Medulla oblongata (tissue), 1 donor: Measurements from ENCODE around the gene ADM.

Experiments used
- DNase-seq: peaks from one replicate; pipeline ENCODE4 v3.0.0-alpha.2; 2015; ENCODE audit errors: extremely low spot score

Gene ADM

DNA sequence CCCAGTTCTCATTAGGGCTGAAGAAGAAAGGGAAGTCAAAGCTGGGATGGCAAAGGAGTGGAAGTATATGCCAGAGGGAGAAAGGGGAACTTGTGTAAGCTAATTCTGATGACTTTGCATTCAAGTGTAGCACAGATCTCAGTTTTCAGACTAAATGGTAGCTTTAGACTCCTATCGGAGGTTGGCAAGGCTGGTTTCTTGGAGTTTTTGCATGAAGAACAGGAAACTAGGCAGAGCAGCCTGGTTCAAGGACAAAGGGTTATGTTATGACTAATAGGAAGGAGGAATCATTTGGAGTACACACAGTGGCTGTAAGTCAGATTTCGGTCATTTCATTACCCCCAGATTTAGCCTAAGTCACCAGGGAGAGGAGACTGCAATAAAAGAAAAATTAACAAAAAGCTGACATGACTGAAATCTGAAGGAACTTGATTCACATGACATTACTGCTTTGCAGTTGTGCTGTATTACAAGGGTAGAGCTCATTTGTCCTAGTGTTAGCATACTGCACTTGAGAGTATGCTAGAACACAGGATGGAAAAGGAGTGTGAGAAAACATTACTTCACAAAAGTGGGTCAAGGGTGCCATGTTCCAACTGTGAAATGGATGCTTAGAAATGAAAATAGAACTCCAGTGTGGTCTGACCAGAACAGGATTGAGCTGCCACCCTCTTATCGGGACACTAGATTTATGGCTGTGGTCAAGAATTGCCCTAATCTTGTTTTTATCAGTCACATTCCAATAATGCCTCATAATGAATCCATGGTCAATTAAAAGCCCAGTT is 23.6 kb downstream of the ADM start:
- peak; percentile 57 for DNase-seq

DNA sequence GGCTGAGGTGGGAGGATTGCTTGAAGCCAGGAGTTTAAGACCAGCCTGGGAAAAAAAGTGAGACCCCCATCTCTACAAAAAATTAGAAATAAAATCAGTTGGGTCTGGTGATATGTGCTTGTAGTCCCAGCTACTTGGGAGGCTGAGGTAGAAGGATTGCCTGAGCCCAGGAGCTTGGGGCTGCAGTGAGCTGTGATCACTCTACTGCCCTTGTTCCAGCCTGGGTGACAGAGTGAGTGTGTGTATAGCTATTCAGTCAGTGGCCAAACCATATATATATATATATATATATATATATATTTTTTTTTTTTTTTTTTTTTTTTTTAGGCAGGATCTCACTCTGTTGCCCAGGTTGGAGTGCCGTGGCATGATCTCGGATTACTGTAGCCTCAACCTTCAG is 24.5 kb downstream of the ADM start:
- no peak for DNase-seq

DNA sequence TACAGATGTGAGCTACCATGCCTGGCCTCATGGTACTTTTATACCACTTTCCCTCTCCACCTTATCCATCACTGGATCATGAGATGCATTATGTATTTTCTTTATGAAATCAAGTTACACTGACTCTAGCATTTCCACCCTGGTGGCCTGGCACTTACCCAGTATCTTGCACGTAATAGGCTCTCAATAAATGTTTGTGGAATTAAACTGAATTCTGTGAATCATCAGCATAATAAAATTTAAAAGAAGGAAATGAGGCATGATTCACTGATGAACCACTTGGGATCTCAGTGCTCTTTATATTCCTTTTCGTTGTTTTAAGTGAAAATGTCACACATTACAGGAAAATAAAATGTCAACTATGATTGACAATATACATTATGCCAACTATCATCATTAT is 25.1 kb downstream of the ADM start:
- no peak for DNase-seq

DNA sequence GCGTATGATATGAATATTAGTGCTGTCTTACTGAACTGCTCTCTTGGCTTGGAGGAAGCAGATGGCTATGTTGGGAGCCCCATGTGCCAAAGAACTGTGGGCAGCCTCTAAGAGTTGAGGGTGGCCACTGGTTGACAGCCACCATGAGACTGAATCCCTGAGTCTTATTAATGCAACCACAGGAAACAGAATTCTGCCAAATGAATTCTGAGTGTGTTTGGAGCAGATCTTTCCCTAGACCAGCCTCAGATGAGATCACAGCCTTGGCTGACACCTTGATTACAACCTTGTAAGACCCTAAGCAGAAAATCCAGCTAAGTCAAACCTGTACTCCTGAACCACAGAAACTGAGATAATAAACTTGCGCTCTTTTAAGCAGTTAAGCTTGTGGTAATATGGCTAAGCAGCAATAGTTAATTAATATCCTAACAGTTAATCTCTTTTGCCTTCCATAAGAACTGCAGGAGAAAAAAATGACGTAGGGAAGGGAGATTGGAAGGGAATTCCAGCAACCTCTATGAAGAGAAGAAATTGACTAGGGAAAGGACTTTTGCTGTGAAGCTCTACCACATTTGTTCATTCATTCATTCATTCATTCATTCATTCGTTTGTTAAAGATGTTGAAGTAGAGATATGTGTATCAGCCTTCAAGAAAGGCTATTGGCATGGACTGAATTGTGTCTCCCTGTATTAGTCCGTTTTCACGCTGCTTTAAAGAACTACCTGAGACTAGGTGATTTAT is 26.8 kb downstream of the ADM start:
- DNase-seq, result no peak

DNA sequence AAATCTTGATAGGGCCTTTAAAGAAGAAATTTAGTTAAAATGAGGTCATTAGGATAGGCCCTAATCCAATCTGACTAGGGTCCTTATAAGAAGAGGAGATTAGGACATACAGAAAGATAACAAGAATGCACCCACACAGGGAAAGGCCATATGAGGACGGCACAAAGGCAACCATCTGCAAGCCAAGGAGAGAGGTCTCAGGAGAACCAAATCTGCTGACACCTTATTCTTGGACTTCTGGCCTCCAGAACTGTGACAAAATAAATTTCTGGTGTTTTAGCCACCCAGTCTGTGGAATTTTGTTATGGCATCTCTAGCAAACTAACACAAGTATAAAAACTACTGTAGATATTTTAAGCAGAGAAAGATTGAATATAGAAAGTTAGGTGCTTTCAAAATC is 28.6 kb downstream of the ADM start:
- DNase-seq, result no peak

DNA sequence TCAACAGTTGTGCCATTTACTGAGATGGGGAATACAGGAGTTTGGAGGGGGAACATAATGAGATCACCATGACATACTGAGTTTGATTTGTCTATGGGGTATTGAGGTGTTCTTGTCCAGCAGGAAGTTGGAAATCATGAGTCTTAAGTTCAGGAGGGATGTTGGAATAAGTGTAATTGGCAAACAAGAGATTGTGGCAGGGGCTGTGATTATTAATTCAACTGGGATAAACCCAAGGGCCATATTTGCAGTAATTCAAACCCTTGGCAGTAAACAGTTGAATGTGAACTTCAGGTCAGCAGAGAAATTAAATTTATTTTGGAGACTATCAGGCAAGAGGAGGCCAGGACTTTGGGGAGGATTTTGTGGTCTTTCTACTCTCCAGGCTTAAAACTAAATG is 33.4 kb downstream of the ADM start:
- DNase-seq, result no peak

DNA sequence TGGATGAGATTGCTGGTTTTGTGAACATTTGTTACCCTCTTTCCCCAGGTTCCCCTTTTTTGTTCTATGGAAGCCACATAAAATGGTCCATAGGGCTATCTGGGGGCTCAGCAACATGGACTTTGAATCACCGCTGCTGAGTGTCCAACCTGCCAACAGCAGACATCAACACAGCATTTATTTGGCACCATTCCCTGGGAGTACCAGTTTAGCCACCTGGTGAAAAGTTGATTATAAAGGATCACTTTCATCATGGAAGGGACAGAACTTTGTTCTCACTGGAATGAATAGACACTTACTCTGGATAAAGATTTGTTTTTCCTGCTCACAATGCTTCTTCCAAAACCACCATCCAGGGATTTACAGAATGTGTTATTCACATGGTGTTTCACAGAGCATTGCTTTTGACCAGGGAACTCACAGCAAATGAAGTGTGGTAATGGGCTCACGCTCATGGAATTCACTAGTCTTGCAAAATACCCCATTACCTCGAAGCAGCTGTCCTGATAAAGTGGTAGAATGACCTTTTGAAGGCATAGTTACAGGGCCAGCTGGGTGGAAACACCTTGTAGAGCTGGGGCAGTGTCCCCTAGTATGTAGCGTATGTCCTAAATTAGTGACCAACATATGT is 43.9 kb downstream of the ADM start:
- DNase-seq, result no peak

DNA sequence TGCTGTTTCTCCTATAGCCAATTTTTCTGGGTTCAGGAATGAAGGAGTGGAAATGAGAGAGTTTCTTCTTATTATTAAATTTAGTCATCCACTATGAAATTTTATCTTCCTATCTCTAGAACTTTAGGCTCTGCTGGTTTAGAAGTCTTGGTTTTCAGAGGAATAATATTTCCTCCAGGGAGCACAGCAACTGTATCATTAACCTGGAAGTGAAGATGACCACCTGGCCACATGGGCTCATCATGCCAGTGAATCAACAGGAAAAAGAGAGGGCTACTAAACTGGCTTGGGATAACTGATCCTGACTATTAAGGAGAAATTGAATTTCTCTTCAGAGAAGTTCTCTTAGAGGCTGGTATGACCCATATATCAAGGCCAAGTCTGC is 44.4 kb downstream of the ADM start:
- no peak for DNase-seq

DNA sequence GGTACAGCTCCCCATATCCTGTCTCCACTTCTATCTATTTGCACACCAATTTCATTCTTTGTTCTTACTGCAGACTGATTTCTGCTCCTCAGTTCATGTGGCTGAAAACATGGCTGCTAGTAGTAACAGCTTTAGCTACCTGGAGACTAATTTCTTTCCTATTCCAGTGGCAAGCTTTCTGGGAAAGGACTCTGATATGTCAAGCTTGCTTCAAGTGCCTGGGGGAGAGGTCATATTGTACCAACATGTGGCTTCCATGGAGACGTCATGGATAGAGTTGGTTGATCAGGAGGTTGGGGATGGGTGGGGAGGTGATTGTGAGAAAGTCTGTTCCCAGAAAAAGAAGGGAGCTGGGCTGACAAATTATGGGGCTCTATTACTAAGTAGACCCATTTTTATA is 44.9 kb downstream of the ADM start:
- DNase-seq, result no peak

DNA sequence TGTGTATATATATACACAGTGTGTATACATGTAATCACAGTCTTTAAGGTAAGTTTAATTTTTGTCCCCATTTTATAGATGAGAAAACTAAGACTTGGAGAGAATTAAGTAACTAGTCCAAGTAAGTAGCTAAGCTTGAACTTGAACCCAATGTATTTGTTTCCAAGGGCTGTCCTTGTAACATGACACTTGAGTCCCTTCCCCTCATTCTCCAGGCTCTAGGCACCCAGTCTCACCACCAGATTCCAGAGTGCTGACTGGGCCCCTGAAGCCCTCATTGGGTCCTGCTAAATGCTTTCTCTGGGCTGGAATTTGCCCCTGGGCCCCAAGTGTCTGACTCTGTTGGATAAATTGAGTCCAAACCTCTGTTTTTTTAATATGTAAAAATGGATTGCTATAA is 45.5 kb downstream of the ADM start:
- no peak for DNase-seq

DNA sequence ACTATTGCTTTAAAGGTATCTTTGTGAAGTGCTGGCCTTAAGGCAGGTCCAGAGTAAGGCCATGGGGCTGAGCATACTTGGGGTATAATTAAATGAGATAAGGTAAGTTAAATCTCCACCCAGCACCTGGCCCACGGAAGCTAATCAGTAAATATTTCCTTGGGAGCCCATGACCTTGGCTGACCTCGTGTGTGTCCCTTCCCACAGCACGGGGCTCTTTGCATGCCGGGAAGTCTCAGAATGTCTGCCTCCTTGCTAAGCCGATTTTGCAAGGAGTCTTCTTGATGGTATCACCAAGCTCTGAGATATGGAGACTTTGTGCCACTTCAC is 46.5 kb downstream of the ADM start:
- DNase-seq, result no peak

DNA sequence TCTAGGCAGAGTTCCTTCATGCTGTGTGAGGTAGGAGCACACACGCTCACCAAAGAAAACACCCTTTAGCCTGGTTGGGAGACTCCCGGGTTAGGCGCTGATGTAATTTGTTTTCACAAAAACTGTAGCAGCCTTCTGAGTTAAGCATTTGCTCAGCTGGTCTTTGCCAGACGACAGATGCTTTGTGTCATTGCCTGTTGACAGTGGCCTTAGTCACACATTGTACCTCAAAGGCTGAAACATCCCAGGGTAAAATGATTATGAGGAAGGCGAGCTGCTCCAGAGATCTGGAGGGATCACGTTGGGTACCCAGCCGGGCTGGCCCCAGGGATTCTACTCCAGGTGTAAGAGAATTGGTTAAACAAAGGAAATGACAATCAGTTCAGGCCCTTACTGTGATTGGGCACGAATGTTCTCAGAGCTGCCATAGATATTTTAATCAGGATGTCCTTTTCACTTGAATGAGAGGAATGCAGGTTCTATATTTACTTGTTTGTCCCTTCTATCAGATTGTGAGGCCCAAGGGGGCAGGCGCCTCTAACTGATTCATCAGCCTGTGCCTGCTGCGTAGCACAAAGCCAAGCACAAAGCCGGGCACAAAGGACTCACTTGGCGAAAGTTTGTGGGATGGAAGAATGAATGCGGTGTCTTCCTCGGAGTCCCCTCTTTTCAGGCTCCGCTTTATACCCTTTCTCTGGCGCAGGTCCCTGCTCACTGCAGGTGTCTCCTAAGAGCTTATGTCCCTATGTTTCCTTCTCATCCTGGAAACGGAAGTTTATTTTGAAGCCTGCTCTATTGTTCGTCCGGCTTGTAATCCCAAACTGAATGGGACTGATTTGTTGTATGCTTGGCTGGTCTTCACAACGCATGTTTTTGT is 47.1 kb downstream of the ADM start:
- DNase-seq, result no peak

DNA sequence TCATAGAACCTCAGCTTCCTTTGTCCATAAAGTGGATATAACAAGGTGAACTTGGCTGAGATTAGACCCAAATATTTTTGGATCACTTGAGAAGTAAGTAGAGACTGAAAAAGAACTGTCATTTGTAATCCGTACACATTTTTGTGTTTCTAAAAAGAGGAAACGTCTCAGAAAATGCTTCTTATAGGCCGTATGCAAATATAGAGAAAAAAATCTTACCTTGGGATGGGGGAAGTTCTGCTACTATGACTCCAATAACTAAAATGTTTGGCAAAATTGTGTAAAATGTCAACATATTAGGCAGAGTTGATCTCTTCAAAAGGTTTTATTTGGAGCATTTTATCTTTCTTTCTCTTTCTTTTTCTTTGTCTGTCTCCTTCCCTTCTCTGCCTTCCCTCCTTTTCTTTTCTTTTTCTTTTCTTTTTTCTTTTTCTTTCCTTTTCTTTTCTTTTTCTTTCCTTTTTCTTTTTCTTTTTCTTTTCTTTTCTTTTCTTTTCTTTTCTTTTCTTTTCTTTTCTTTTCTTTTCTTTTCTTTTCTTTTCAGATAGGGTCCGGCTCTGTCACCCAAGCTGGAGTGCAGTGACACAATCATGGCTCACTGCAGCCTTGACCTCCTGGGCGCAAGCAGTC is 48.2 kb downstream of the ADM start:
- DNase-seq, result no peak

DNA sequence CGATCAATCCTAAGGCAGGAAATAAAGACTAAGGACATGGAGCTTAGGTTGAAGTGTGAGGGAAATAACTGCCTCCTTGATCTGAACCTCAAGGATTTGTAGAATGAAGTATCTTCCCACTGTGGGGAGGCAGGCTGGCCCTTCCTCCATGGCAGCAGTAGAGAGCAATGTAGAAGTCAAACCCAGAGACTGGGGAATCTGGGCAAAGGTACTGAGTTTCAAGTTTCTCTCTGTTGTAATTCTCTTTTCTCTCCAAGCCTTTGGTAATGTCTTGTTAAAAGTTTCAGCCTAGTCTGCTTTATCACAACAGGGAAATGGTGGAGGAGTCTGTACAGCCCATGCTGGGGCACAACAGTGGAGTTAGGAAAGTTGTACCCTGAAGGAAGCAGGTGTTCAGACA is 49.5 kb downstream of the ADM start:
- no peak for DNase-seq

DNA sequence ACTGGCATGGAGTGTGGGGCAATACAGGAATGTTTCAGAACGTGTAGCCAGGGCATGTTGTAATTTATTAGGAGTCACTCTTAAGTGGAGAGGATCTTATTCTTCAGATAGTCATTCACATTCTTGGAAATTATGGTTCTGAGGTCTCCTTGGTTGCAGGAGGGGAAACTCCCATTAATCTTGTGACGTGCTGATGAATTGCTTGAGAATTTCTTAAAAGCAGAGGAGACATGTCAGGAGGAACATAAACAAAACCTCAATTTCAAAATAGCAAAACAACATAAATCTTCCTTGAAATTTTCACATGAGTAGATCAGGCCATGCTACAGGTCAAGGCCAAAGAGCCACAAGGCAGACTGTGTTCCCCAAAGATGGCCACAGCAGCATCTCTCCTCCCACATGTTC is 50.4 kb downstream of the ADM start:
- DNase-seq, result no peak

DNA sequence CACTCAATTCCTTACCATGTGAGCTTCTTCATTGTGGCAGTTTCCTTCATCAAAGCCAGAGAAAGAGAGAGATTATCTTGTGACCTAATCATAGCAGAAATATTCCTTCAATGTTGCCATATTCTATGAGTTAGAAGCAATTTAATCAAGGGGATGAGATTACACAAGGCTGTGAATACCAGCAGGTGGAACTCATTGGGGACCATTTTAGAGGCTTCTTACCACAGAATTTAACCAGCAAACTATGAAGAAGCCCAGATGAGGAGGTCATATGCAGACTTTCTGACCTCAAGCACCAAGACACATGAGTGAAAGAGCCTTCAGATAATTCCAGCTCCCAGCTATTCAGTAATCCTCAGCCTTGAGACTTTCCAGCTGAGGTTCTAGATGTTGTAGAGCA is 51.3 kb downstream of the ADM start:
- DNase-seq, result no peak
